Activated CD4-positive, alpha-beta memory T cell treated with anti-CD3 and anti-CD28 coated beads for 36 hours (primary cell): ENCODE data around the gene MXI1. TPM values are rescaled to one million over a fixed set of nuclear protein-coding genes. Genes with fewer than 3 reads are reported as not detected.

Experiments used
- CTCF ChIA-PET: fragments of 350-600 bp; sonication (Branson Sonifier 250); formaldehyde crosslinking; loops from one replicate; lab custom pipeline; 2021; ENCODE audit warnings: antibody characterized with exemption, inconsistent platforms; lab: Charles Lee
- POLR2A ChIA-PET: fragments of 350-600 bp; sonication (Branson Sonifier 250); formaldehyde crosslinking; loops from one replicate; lab custom pipeline; 2021; ENCODE audit warnings: antibody characterized with exemption; lab: Charles Lee
- DNase-seq: peaks from one replicate; pipeline ENCODE4 v3.0.0-alpha.2; 2020
- H3K27ac Mint-ChIP-seq: one replicate; pipeline ENCODE4 v1.8.0; 2021; ENCODE audit warnings: mixed read lengths
- H3K27me3 Mint-ChIP-seq: one replicate; pipeline ENCODE4 v1.8.0; 2021; ENCODE audit warnings: mixed read lengths
- H3K36me3 Mint-ChIP-seq: one replicate; pipeline ENCODE4 v1.8.0; 2021; ENCODE audit warnings: mixed read lengths
- H3K4me1 Mint-ChIP-seq: one replicate; pipeline ENCODE4 v1.8.0; 2021; ENCODE audit warnings: low read depth, mixed read lengths
- H3K4me3 Mint-ChIP-seq: one replicate; pipeline ENCODE4 v1.8.0; 2021; ENCODE audit warnings: mild to moderate bottlenecking, mixed read lengths
- H3K9me3 Mint-ChIP-seq: one replicate; pipeline ENCODE4 v1.8.0; 2021; ENCODE audit warnings: mixed read lengths
- intact Hi-C: fragments of 100-400 bp; cut with micrococcal nuclease; formaldehyde crosslinking; loops from one replicate; pipeline ENCODE4 v1.15.1; 2023
- total RNA-seq, 2 experiments: library from RNA; stranded (reverse); gene quantifications; one replicate each; pipeline ENCODE4 v1.2.3, GENCODE V29; 2021

MXI1 gene
- total RNA-seq: 10 to 100 TPM; 29.3 to 33.1 TPM

DNA sequence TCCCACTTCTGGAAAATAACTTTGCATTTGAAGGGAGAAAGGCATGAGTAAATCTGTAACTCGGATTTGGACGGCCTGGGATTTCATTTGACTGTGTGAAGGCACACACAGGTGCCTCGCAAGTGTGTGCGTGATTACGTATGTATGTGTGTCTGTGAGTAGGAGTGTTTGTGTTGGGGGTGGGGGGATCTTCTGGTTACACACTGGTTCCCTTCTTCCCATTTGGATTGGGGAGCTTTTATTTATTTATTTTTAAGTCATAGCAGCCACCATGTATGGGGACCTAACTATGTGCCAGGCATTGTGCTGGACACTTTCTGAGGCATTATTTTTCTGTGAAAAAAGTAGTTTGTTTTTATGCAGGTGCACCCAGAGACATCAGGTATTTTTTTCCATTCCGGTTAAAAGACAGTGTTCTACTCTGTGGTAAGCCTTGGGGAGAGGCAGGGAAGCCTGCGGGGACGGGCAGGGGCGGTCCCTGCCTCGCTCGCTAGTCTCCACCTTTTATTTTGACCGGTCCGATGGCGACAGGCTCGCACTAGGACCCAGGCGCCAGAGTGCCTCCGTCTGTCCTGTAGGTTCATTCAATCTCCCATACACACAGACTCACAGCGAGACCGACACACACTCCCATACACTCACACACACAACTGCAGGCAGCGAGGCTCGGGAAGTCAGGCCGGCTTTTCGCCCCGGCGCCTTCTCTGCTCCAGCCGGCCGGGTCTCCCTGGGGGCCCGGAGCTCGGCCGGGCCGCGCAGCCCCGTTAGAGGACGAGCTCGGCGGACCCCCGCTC lies at the start of gene MXI1:
TSS of gene MXI1 (plus strand) at position 595 of the 794 bp plus-strand sequence. CDS start 204 bp downstream, outside the sequence.
- peak; percentile 73 for DNase-seq
- no peaks in the 10 kb centered on the region for H3K9me3 Mint-ChIP-seq
- CTCF ChIA-PET: interaction anchor here (0.6 to 9.7 kb wide), 34 partner anchors 9 to 465 kb away, joined by 3 to 197 read pairs (median 4); partner anchors contain the start of gene SMNDC1
- POLR2A ChIA-PET: interaction anchor here (0.7 to 8.3 kb wide), 3 partner anchors 15 to 55 kb away, joined by 3 to 187 read pairs (median 5); no protein-coding TSS in a partner anchor
- peaks cover 1% of the 10 kb centered on the region for H3K27me3 Mint-ChIP-seq
- H3K4me3 Mint-ChIP-seq: peak within 1 kb of the TSS; percentile 98
- H3K27ac Mint-ChIP-seq: peak within 1 kb of the TSS; percentile 84
- peaks cover 24% of the 10 kb centered on the region for H3K4me1 Mint-ChIP-seq
- peaks cover 3% of the 10 kb centered on the region for H3K36me3 Mint-ChIP-seq
- intact Hi-C loops: loop anchor here (1.0 to 5.0 kb wide), 4 partner anchors 50 to 360 kb away; partner anchors contain the start of genes SMC3 and XPNPEP1

DNA sequence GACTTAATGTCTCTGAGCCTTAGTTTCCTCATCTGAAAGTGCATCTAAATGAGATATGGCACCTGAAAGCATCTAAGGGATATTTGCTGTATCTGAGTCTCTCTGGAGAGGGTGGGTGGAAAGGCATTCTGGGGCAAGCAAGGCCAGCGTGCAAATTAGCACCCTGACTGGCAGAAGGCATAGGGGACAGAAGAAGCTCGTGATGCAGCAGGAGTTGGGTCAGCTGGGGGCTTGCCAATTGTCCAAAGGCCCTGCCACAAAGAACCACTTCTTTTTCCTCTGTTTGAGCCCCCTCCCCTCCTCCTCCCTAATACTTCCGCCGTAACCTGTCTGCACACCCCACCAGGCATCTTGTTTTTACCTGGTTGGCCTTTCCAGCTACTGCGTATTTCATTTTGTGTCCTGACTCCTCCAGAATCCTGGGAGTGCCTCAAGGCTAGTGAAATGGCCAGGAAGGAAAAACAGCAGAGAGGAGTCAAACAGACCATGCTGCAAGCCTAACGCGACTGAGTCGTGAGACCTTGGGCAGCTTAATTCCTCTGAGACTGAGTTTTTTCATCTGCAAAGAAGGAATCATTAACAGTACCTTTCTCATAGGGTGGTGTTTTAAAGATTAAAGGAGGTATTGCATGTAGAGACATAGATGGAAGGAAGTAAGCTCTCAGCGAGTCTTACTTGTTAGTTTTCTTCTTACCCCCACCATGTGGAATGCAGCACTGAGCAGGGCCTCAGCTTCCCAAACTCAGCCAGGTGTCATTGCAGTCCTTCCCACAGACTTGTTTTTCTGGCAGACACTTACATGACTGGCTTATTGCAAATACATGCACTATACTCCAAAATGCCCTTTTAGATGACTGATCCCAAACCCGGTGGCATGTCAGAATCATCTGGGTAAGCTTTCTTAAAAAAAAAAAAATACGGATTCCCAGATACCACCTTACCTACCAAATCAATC lies 49.1 kb upstream of the MXI1 start:
- CTCF ChIA-PET: interaction anchor here (1.0 kb wide), 1 partner anchor 120 kb away, joined by 6 read pairs; no protein-coding TSS in a partner anchor
- no peak overlapping the region for H3K27ac Mint-ChIP-seq
- peaks cover 19% of the 10 kb centered on the region for H3K4me1 Mint-ChIP-seq
- POLR2A ChIA-PET: interaction anchor here (1.2 to 2.0 kb wide), 2 partner anchors 7 to 10 kb away, joined by 3 to 8 read pairs; no protein-coding TSS in a partner anchor
- peaks cover 60% of the 10 kb centered on the region for H3K27me3 Mint-ChIP-seq
- H3K4me3 Mint-ChIP-seq: no peak overlapping the region
- intact Hi-C loops: no loop called here
- no peaks in the 10 kb centered on the region for H3K36me3 Mint-ChIP-seq
- DNase-seq: no peak
- no peaks in the 10 kb centered on the region for H3K9me3 Mint-ChIP-seq

DNA sequence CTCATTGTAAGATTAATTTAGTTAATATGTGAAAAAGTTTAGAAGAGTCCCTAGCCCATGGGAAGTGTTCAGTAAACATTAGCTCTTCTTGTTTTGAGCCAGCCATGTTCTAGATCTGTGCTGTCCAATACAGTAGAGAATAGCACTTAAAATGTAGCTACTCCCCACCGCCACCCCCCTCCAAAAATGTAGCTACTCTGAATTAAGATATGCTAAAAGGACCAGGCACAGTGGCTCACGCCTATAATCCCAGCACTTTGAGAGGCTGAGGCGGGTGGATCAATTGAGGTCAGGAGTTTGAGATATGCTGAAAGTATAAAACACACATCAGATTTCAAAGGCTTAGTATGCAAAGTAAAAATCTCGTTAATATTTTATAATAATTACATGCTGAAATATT lies 47.3 kb upstream of the MXI1 start:
- Mint-ChIP-seq H3K4me3 (no peak overlapping the region), H3K27ac (no peak overlapping the region), H3K4me1 (peaks cover 20% of the 10 kb centered on the region), H3K36me3 (no peaks in the 10 kb centered on the region), H3K27me3 (peaks cover 51% of the 10 kb centered on the region), H3K9me3 (no peaks in the 10 kb centered on the region)
- DNase-seq: no peak
- CTCF ChIA-PET: interaction anchor here (0.8 to 1.1 kb wide), 2 partner anchors 19 to 22 kb away, joined by 3 read pairs; no protein-coding TSS in a partner anchor
- intact Hi-C loops: no loop called here
- POLR2A ChIA-PET: interaction anchor here (1.0 kb wide), 1 partner anchor 62 kb away, joined by 3 read pairs; no protein-coding TSS in a partner anchor

DNA sequence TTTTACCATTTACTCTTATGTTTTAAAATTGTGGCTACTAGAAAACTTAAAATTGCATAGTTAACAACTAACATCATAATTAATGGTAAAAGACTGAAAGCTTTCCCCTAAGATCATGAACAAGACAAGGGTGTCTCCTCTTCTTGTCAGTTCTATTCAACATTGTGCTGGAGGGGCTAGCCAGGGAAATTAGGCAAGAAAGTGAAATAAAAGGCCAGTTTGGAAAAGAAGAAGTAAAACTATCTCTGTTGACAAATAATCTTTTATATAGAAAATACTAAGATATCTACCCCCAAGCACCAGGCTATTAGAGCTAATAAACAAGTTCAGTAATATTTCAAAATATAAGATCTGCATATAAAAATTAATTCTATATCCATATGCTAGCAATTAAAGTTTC lies 46.9 kb upstream of the MXI1 start:
- Mint-ChIP-seq H3K27me3 (peaks cover 53% of the 10 kb centered on the region), H3K27ac (no peak overlapping the region), H3K4me1 (peaks cover 25% of the 10 kb centered on the region), H3K36me3 (no peaks in the 10 kb centered on the region), H3K9me3 (no peaks in the 10 kb centered on the region), H3K4me3 (no peak overlapping the region)
- CTCF ChIA-PET: interaction anchor here (0.8 to 1.1 kb wide), 3 partner anchors 19 to 45 kb away, joined by 3 to 4 read pairs (median 3); no protein-coding TSS in a partner anchor
- no peak for DNase-seq
- POLR2A ChIA-PET: interaction anchor here (1.0 kb wide), 1 partner anchor 61 kb away, joined by 3 read pairs; no protein-coding TSS in a partner anchor
- intact Hi-C loops: no loop called here

DNA sequence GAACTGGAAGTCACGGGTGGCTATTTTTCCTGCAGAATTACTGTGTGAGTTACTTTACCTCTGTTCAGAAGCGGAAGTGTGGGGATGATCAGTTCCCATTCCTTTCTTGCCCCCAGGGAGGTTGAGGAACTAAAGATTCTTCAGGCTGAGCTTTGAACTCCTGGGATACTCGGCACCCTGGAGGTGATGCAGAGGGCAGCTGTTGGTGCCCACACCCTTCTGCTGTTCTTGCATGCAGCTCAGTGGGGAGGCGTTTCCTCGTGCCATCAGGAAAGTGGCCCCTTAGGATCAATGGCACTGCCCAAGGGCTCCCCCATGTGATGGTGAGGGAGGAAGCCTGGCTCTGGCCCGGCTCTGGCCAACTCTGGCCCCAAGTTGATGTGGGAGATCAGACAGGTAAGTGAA lies 44.7 kb upstream of the MXI1 start:
- no peaks in the 10 kb centered on the region for H3K9me3 Mint-ChIP-seq
- DNase-seq: no peak
- H3K27ac Mint-ChIP-seq: no peak overlapping the region
- peaks cover 16% of the 10 kb centered on the region for H3K4me1 Mint-ChIP-seq
- H3K36me3 Mint-ChIP-seq: no peaks in the 10 kb centered on the region
- ChIA-PET POLR2A (no interaction called here), CTCF (interaction anchor here (0.6 kb wide), 1 partner anchor 16 kb away, joined by 6 read pairs; no protein-coding TSS in a partner anchor)
- intact Hi-C loops: no loop called here
- H3K27me3 Mint-ChIP-seq: peaks cover 63% of the 10 kb centered on the region
- H3K4me3 Mint-ChIP-seq: no peak overlapping the region

DNA sequence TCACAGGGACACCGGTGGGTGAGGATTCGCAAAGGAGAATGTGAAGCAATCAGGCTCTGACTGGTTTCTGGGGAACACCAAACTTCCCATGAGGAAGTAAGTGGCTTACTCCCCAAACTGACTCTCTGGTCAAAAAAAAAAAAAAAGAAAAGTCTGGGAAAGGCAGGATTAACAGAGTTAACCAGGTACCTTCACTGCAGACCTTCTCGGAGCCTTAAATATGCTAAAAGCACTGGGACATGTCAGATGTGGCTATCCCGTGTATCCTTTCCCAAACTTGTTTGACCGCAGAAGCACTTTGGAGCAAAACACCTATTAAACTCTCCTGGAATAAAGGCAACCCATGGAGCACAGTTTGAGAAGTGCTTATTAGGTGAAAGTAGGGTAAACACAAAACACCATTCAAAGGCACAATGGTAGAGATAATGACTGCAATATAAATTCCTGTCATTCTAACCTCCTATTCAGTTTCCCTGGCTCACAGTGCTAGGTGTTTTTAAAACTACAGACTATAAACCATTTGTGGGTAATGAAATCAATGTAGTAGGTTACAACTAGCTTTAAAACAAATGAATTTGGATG lies 44.1 kb upstream of the MXI1 start:
- DNase-seq: no peak
- POLR2A ChIA-PET: no interaction called here
- H3K36me3 Mint-ChIP-seq: no peaks in the 10 kb centered on the region
- no peak overlapping the region for H3K27ac Mint-ChIP-seq
- CTCF ChIA-PET: no interaction called here
- no peak overlapping the region for H3K4me3 Mint-ChIP-seq
- H3K9me3 Mint-ChIP-seq: no peaks in the 10 kb centered on the region
- H3K27me3 Mint-ChIP-seq: peaks cover 63% of the 10 kb centered on the region
- intact Hi-C loops: no loop called here
- peaks cover 19% of the 10 kb centered on the region for H3K4me1 Mint-ChIP-seq

DNA sequence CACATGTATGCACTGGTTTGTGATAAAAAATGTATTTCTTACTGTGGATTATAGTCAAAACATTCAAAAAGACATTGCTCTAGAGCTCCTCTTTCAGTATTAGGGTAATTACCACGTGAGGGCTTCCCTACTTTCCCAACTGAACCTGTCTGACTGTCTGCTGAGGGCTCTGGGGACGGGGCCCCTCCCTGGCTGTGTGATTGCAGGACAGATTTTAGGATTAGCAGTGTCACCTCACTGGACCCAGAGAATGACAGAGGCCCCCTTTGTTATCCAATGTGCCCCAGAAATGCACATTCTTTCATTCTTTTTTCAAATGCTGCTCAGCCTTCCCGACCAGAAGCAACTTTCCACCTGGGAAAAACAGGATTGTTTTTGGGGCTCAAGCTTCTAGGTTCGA lies 43.6 kb upstream of the MXI1 start:
- intact Hi-C loops: no loop called here
- CTCF ChIA-PET: no interaction called here
- Mint-ChIP-seq H3K9me3 (no peaks in the 10 kb centered on the region), H3K4me1 (peaks cover 24% of the 10 kb centered on the region), H3K27me3 (peaks cover 64% of the 10 kb centered on the region), H3K36me3 (no peaks in the 10 kb centered on the region), H3K27ac (no peak overlapping the region), H3K4me3 (no peak overlapping the region)
- POLR2A ChIA-PET: no interaction called here
- DNase-seq: no peak

DNA sequence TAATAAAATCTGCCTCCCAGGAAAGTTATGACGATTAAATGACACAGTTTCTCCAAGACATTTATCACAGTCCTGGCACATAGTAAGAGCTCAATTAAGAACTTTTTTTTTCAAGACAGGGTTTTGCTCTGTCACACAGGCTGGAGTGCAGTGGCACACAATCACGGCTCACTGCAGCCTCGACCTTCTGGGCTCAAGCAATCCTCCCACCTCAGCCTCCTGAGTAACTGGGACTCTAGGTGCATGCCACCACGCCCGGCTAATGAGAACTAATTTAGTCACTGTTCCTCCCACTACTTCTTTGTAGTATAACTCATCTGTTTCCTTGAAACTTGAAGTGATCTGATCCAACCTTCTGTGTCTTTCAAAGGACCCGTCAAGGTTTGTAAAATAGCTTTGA lies 42.2 kb upstream of the MXI1 start:
- H3K4me1 Mint-ChIP-seq: peaks cover 31% of the 10 kb centered on the region
- DNase-seq: peak; percentile 51
- H3K9me3 Mint-ChIP-seq: no peaks in the 10 kb centered on the region
- POLR2A ChIA-PET: interaction anchor here (1.4 kb wide), 1 partner anchor 8 kb away, joined by 3 read pairs; no protein-coding TSS in a partner anchor
- CTCF ChIA-PET: interaction anchor here (0.8 to 1.9 kb wide), 4 partner anchors 24 to 56 kb away, joined by 3 to 6 read pairs (median 3); partner anchors contain the start of gene MXI1
- intact Hi-C loops: no loop called here
- peaks cover 65% of the 10 kb centered on the region for H3K27me3 Mint-ChIP-seq
- no peaks in the 10 kb centered on the region for H3K36me3 Mint-ChIP-seq
- H3K27ac Mint-ChIP-seq: no peak overlapping the region
- no peak overlapping the region for H3K4me3 Mint-ChIP-seq

DNA sequence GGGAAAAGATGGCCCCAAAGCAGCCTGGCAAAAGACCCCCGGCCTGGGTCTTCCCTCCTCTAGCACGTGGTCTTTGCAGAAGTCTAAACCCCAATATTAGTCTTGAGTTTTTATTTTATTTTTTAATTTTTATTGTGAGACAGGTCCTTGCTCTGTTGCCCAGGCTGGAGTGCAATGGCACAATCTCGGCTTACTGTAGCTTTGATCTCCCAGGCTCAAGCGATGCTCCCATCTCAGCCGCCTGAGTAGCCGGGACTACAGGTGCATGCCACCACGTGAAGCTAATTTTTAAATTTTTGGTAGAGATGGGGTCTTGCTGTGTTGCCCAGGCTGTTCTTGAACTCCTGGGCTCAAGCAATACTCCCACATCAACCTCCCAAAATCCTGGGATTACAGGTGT lies 40.3 kb upstream of the MXI1 start:
- peaks cover 65% of the 10 kb centered on the region for H3K27me3 Mint-ChIP-seq
- ChIA-PET CTCF (interaction anchor here (1.7 kb wide), 1 partner anchor 29 kb away, joined by 5 read pairs; no protein-coding TSS in a partner anchor), POLR2A (interaction anchor here (1.5 to 2.0 kb wide), 2 partner anchors 10 to 39 kb away, joined by 5 to 8 read pairs; no protein-coding TSS in a partner anchor)
- intact Hi-C loops: no loop called here
- H3K4me3 Mint-ChIP-seq: no peak overlapping the region
- no peaks in the 10 kb centered on the region for H3K9me3 Mint-ChIP-seq
- no peak overlapping the region for H3K27ac Mint-ChIP-seq
- peaks cover 37% of the 10 kb centered on the region for H3K4me1 Mint-ChIP-seq
- DNase-seq: no peak
- no peaks in the 10 kb centered on the region for H3K36me3 Mint-ChIP-seq

DNA sequence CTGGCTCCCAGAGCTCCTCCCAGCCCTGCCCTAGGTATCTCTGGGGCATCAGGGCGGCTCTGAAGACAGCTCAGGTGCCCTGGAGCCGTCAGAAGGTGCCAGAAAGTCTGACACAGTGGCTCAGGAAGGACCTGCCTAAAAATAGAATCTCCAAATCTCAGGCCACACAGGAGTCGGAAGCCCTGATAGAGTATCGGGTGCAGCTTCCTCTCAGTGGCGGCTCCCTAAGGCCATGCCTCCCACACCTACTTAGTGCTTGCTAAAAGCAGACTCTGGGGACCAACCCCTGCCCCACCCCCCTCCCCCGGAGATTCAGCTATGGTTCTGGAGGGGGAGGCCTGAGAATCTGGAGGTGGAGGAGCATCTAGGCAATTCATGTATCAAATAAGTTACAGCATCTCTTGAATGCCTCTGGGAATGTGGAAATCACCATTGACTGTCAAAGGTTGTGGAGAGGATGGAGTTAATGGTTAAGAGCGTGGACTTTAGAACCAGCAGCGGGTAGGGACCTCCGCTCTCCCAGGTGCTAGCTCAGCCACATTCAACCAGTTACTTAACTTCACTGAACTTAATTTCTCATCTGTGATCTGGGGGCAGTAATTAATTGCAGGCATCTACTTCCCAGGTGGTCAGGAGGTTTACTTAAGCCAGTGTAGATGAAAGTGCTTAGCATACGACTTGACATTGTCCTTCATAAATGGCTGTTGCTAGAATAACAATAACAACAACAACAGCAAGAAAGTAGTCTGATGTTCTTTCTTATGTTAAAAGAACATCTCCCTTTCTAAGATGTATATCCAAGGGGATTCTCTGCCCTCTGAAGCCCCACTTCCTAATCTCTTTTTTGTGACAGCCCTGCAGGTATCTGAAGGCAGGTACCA lies 38.6 kb upstream of the MXI1 start:
- H3K27ac Mint-ChIP-seq: no peak overlapping the region
- ChIA-PET CTCF (interaction anchor here (1.3 to 1.7 kb wide), 2 partner anchors 30 to 58 kb away, joined by 5 read pairs; no protein-coding TSS in a partner anchor), POLR2A (interaction anchor here (0.6 to 2.0 kb wide), 4 partner anchors 11 to 204 kb away, joined by 3 to 8 read pairs (median 4); no protein-coding TSS in a partner anchor)
- no peaks in the 10 kb centered on the region for H3K36me3 Mint-ChIP-seq
- H3K27me3 Mint-ChIP-seq: peaks cover 65% of the 10 kb centered on the region
- H3K9me3 Mint-ChIP-seq: no peaks in the 10 kb centered on the region
- H3K4me1 Mint-ChIP-seq: peaks cover 37% of the 10 kb centered on the region
- DNase-seq: peak; percentile 35
- no peak overlapping the region for H3K4me3 Mint-ChIP-seq
- intact Hi-C loops: no loop called here
